Heart left ventricle (tissue), 16 donors: ENCODE data around the gene TSPAN31. TPM values are rescaled to one million over a fixed set of nuclear protein-coding genes. Genes with fewer than 3 reads are reported as not detected.

ENCODE experiments used
- ATAC-seq, 4 donors: fragments of 200-7000 bp; cut with Tn5 transposase; one replicate each; pipeline ENCODE4 v1.9.1; 2020 to 2022; ENCODE audit warnings: moderate library complexity in 4 of 4, mild to moderate bottlenecking in 3 of 4, moderate number of reproducible peaks in 1 of 4
- DNase-seq, 5 donors: peaks; one replicate each; pipeline ENCODE4 v3.0.0-alpha.2; 2020
- H3K27ac ChIP-seq, 12 donors: fragments of 200-600 bp; sonication (generic) in 4 of 12; one replicate each; pipeline versions ENCODE4 v1.5.0 to v1.8.0; 2016 to 2022; ENCODE audit warnings: mild to moderate bottlenecking in 2 of 12
- H3K27me3 ChIP-seq, 9 donors: fragments of 200-600 bp; sonication (generic) in 2 of 9; one replicate each; pipeline versions ENCODE4 v1.5.1 to v1.8.0; 2016 to 2022; ENCODE audit warnings: mild to moderate bottlenecking in 3 of 9
- H3K36me3 ChIP-seq, 9 donors: fragments of 200-600 bp; sonication (generic) in 2 of 9; one replicate each; pipeline versions ENCODE4 v1.5.0 to v1.8.0; 2018 to 2022; ENCODE audit warnings: mild to moderate bottlenecking in 2 of 9
- H3K4me1 ChIP-seq, 12 donors: fragments of 200-600 bp; sonication (generic) in 4 of 12; one replicate each; pipeline versions ENCODE4 v1.5.0 to v1.8.0; 2016 to 2022; ENCODE audit warnings: mild to moderate bottlenecking in 3 of 12
- H3K4me3 ChIP-seq, 12 donors: fragments of 200-600 bp; sonication (generic) in 4 of 12; one replicate each; pipeline versions ENCODE4 v1.5.0 to v1.8.0; 2017 to 2022; ENCODE audit warnings: mild to moderate bottlenecking in 9 of 12, moderate library complexity in 4 of 12
- H3K9me3 ChIP-seq, 12 donors: fragments of 200-600 bp; sonication (generic) in 4 of 12; one replicate each; pipeline versions ENCODE4 v1.5.0 to v1.8.0; 2016 to 2022; ENCODE audit warnings: mild to moderate bottlenecking in 1 of 12
- POLR2A ChIP-seq, 2 donors: fragments of 450-650 bp; IDR thresholded peaks; one replicate each; pipeline ENCODE4 v1.6.1; 2017; ENCODE audit warnings: antibody characterized with exemption in 2 of 2, mild to moderate bottlenecking in 2 of 2, moderate library complexity in 2 of 2
- WGBS, 4 donors: extraction: QIAGEN DNeasy Blood & Tissue Kit in 2 of 4; methylation state at CpG; one replicate each; pipeline versions ENCODE4 v1.1.5 to v1.1.7; 2013 to 2018; 5-methylcytosine and 5-hydroxymethylcytosine counted together
- intact Hi-C, 10 donors: fragments of 100-400 bp; cut with DNase I; formaldehyde crosslinking; loops; one replicate each; pipeline versions ENCODE4 v1.11.1 to v1.14.2; 2022
- polyA plus RNA-seq, 2 donors: library from polyadenylated mRNA; stranded (reverse); fragments of 200-250 nt; gene quantifications; one replicate each; pipeline ENCODE4 v1.2.3, GENCODE V29; 2013
- total RNA-seq, 9 donors: library from RNA; depleted of rRNA in 2 of 9; stranded (reverse); fragments of >200 nt in 2 of 9; fragmentation: NEBNext Ultra II Directional in 3 of 9; extraction: Animal tissue kit (Norgen Biotek cat#: 25700) in 3 of 9; gene quantifications; one replicate each; pipeline versions ENCODE4 v1.1.0 to v1.2.4, GENCODE V29; 2016 to 2023
- TF ChIP-seq, protein P1 (sequence below), 12 donors: fragments of 200-600 bp; sonication (generic) in 4 of 12; IDR thresholded peaks; one replicate each; pipeline versions ENCODE4 v1.5.0 to v1.8.0; 2018 to 2022; ENCODE audit warnings: antibody characterized with exemption in 12 of 12, mild to moderate bottlenecking in 5 of 12
- donor health status: ischemic (EF 13 %, LVEDD 7.1; RV severe dilation, severe dysfunction).
- donor health status: healthy with polysubstance abuse.
- donor health status: DM: no; HTN: yes; CAD: no.
- donor health status: DM: no; HTN: no; CAD: no.
- donor health status: ischemic (EF 25% LVEDD 6.9; RV normal size, moderate dysfunction).
- donor health status: ischemic (EF 25% LVEDD 5.7; RV mildly dilated, moderate dysfunction).
- donor health status: healthy.
- donor health status: DM: yes; HTN: yes; CAD: no.
- donor health status: ischemic (EF 35%, LVEDD 5.7; RV mildly dilated, moderate dysfunction).
- donor health status: nonischemic (EF 11% LVEDD 7.7; RV severe dilation, severe dysfunction).
- donor health status: DM: yes; HTN: yes; CAD: no.
- donor health status: PGD.
- donor health status: ischemic (EF 29% LVEDD 5.4; RV normal size, mild dysfunction).
- donor health status: nonischemic (EF 23%, LVEDD 6.1; RV moderate dilation, normal function).

Gene TSPAN31
- total and polyA plus RNA-seq, 11 donors = 27.2 to 59.3 (median 31.4) TPM

DNA sequence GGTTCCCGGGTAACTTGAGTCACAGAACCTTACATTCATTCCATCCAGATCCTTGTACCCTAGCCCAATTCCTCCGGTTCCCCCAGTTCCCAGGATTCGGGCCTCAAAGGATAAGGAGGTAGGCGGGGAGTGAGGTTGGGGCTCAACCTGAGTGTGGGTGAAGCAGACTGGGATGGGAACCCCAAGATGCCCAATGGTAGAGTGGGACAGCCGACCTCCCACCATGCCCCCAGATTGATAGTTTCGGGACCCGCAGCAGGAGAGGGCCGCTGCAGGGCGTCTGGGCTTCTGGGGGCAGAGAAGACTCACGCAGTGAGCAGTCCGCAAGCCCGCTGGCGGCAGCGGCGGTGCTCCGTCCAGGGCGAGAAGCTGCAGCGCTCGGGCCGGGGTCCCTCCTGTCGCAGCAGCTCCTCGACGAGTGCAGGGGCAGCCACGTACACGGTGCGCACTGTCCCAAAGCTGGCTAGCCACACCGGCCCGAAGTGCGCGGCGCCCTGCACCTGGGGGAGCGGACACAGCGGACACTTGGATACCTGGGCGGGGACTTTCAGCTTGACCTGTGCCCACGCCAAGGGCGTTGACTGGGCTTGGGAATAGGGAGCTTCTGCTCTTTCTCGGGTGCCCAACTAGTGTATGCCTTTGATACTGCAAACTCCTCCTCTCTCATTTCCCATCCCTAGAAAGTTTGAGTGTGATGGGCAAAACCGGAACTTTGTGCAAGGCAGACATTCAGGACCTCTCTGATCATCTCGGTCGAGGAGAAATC is 21.0 kb downstream of the TSPAN31 start:
- Histone ChIP-seq H3K36me3 (peaks cover 0 to 24% (median 4%) of the 10 kb centered on the region in 9 donors), H3K4me1 (peaks cover 10 to 39% (median 27%) of the 10 kb centered on the region in 12 donors), H3K9me3 (no peaks in the 10 kb centered on the region), H3K4me3 (peak overlapping the region in 10 of 12 donors; percentile 12 to 61 (median 40)), H3K27me3 (peaks cover 9 to 47% (median 37%) of the 10 kb centered on the region in 9 donors), H3K27ac (no peak overlapping the region)
- DNase-seq (no peak), ATAC-seq (peak in 2 of 4 donors; percentile 10)
- 3 to 7% (median 4%) methylated on average over 35 to 40 of the region's 40 CpGs for whole genome bisulfite sequencing, 4 donors
- intact Hi-C loops = no loop called here
- TF ChIP-seq, protein P1, sequence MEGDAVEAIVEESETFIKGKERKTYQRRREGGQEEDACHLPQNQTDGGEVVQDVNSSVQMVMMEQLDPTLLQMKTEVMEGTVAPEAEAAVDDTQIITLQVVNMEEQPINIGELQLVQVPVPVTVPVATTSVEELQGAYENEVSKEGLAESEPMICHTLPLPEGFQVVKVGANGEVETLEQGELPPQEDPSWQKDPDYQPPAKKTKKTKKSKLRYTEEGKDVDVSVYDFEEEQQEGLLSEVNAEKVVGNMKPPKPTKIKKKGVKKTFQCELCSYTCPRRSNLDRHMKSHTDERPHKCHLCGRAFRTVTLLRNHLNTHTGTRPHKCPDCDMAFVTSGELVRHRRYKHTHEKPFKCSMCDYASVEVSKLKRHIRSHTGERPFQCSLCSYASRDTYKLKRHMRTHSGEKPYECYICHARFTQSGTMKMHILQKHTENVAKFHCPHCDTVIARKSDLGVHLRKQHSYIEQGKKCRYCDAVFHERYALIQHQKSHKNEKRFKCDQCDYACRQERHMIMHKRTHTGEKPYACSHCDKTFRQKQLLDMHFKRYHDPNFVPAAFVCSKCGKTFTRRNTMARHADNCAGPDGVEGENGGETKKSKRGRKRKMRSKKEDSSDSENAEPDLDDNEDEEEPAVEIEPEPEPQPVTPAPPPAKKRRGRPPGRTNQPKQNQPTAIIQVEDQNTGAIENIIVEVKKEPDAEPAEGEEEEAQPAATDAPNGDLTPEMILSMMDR (IDR thresholded peaks at IDR 0.05) = no peak
- no peak for TF ChIP-seq POLR2A (IDR thresholded peaks at IDR 0.05)

DNA sequence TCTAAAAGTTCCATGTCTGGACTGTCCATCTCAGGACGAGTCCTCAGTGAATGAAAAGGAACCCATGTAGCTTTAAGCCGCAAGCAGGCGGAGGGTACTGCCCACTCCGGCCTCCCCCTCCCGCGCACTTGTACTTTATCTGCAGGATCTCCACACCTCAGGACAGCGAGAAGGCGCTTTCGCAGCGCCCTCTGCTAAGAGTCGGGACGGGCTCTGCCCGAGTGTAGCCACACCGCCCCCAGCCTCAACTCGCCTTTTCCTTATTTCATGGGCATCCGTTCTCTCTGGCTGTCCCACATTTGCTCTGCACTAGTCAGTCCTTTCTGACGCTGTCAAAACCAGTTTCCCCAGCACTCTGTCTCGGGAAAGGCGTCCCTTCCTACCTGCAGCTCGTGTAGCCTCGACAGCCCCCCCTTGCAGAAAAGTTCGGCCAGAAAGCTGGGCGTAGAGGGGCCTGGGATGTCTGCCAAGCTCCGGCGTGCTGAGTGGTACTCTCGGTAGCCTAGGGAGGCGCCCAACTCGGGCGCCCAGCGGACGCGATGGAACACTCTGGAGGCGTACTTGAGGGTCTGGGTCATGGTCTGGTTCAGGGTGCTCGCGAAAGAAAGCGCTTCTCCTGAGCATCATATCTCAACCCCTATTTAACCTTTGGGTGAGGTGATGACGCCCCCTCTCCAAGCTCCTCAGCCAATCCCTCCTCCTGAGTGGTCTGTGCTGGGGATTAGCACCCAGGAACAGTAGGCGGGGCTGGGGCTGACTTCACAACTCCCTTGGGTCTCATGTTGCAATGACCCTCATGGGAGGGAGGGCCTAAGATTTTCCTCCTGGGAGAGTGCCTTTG is 21.8 kb downstream of the TSPAN31 start, which contains the start of gene CYP27B1:
Gene CYP27B1, minus strand, starts transcription at position 615 of the 841 bp plus-strand sequence. Its CDS starts 37 bp downstream, at position 578.
- Histone ChIP-seq H3K36me3 (peaks cover 0 to 24% (median 4%) of the 10 kb centered on the region in 9 donors), H3K4me1 (peaks cover 10 to 46% (median 34%) of the 10 kb centered on the region in 12 donors), H3K27me3 (peaks cover 9 to 47% (median 37%) of the 10 kb centered on the region in 9 donors), H3K4me3 (peak within 1 kb of the TSS in 10 of 12 donors; percentile 12 to 61 (median 40)), H3K9me3 (no peaks in the 10 kb centered on the region), H3K27ac (no peak within 1 kb of the TSS)
- WGBS, 4 donors = 2 to 6% (median 5%) methylated on average over 31 to 38 of the region's 38 CpGs
- DNase-seq (no peak), ATAC-seq (peak; percentile 11 to 28 (median 14))
- intact Hi-C loops = no loop called here
- TF ChIP-seq, protein P1 (IDR thresholded peaks at IDR 0.05) = no peak
- TF ChIP-seq POLR2A (IDR thresholded peaks at IDR 0.05) = no peak

- H3K27me3 ChIP-seq = peaks cover 9 to 45% (median 37%) of the 10 kb centered on the region in 9 donors
Measured at GRCh38 chr12:57767305-57767698, 22.5 kb downstream of the TSPAN31 start.

More at GRCh38 chr12:57767305-57767698, 22.5 kb downstream of the TSPAN31 start:
- no peak for TF ChIP-seq POLR2A (IDR thresholded peaks at IDR 0.05)
- TF ChIP-seq, protein P1 (IDR thresholded peaks at IDR 0.05) = no peak
- Histone ChIP-seq H3K9me3 (no peaks in the 10 kb centered on the region), H3K4me1 (peaks cover 10 to 46% (median 34%) of the 10 kb centered on the region in 12 donors), H3K4me3 (no peak overlapping the region), H3K27ac (no peak overlapping the region), H3K36me3 (peaks cover 0 to 24% (median 4%) of the 10 kb centered on the region in 9 donors)
- ATAC-seq = no peak
- intact Hi-C loops = no loop called here
- no peak for DNase-seq
